NT2/D1 (cell line): ENCODE data around the gene SPOP.

Source experiments
- SUZ12 ChIP-seq: IDR thresholded peaks from 2 replicates; pipeline ENCODE4 v1.6.1; 2011; ENCODE audit not compliant: insufficient read length, insufficient read depth; ENCODE audit errors: extremely low read depth
- ZNF274 ChIP-seq: IDR thresholded peaks from 2 replicates; pipeline ENCODE4 v1.6.1; 2011; ENCODE audit warnings: mild to moderate bottlenecking, low read depth, low read length

- TF ChIP-seq SUZ12 (no peak), ZNF274 (no peak)
Measured at GRCh38 chr17:49603238-49603637, 74.7 kb downstream of the SPOP start.
